HG03378 (cell line): ENCODE data around the gene HACE1.
"Not testable (repeated sequence)": the region's sequence is repeated elsewhere in the genome, so short reads cannot be mapped to it uniquely, and the experiment has no call there.

Source experiments
- ATAC-seq: cut with Tn5 transposase; IDR thresholded peaks from one replicate; pipeline ENCODE4 v1.9.1; 2021; ENCODE audit warnings: mild to moderate bottlenecking, moderate library complexity; ENCODE audit not compliant: unreplicated experiment

HACE1 gene

GRCh38 chr6:104750449-104750848, 109.3 kb downstream of the HACE1 start:
- no peak for ATAC-seq

- ATAC-seq: not testable (repeated sequence)
Observed at GRCh38 chr6:104739124-104739523, 120.6 kb downstream of the HACE1 start.

GRCh38 chr6:104737567-104737966, 122.2 kb downstream of the HACE1 start:
- ATAC-seq: not testable (repeated sequence)

GRCh38 chr6:104736545-104736944, 123.2 kb downstream of the HACE1 start:
- ATAC-seq: no peak

GRCh38 chr6:104730450-104730849, 129.3 kb downstream of the HACE1 start:
- ATAC-seq: no peak

- no peak for ATAC-seq
Observed at GRCh38 chr6:104729433-104729832, 130.3 kb downstream of the HACE1 start.

GRCh38 chr6:104728448-104728847, 131.3 kb downstream of the HACE1 start:
- ATAC-seq: no peak

GRCh38 chr6:104718672-104719071, 141.0 kb downstream of the HACE1 start:
- no peak for ATAC-seq

- ATAC-seq: no peak
Observed at GRCh38 chr6:104716858-104717257, 142.9 kb downstream of the HACE1 start.

- ATAC-seq: no peak
Observed at GRCh38 chr6:104714796-104715195, 144.9 kb downstream of the HACE1 start.

GRCh38 chr6:104713982-104714381, 145.7 kb downstream of the HACE1 start:
- no peak for ATAC-seq

GRCh38 chr6:104711371-104711770, 148.3 kb downstream of the HACE1 start:
- ATAC-seq: no peak

GRCh38 chr6:104710543-104711335, 149.0 kb downstream of the HACE1 start:
- ATAC-seq: no peak

GRCh38 chr6:104705916-104706442, 153.7 kb downstream of the HACE1 start:
- no peak for ATAC-seq

GRCh38 chr6:104705095-104705707, 154.5 kb downstream of the HACE1 start:
- ATAC-seq: peak; percentile 69

- no peak for ATAC-seq
Observed at GRCh38 chr6:104704191-104704590, 155.5 kb downstream of the HACE1 start.

- ATAC-seq: no peak
Observed at GRCh38 chr6:104702126-104702841, 157.4 kb downstream of the HACE1 start.

GRCh38 chr6:104700371-104701185, 159.1 kb downstream of the HACE1 start:
- no peak for ATAC-seq

- ATAC-seq: no peak
Observed at GRCh38 chr6:104699593-104700329, 160.0 kb downstream of the HACE1 start.

GRCh38 chr6:104698979-104699378, 160.7 kb downstream of the HACE1 start:
- no peak for ATAC-seq
